Measurements from ENCODE around the gene KIRREL2. TPM values are rescaled to one million over a fixed set of nuclear protein-coding genes. Genes with fewer than 3 reads are reported as not detected.

KIRREL2 gene
- total and polyA plus RNA-seq, 11 donors, result 0.77 TPM; not detected in 10

DNA sequence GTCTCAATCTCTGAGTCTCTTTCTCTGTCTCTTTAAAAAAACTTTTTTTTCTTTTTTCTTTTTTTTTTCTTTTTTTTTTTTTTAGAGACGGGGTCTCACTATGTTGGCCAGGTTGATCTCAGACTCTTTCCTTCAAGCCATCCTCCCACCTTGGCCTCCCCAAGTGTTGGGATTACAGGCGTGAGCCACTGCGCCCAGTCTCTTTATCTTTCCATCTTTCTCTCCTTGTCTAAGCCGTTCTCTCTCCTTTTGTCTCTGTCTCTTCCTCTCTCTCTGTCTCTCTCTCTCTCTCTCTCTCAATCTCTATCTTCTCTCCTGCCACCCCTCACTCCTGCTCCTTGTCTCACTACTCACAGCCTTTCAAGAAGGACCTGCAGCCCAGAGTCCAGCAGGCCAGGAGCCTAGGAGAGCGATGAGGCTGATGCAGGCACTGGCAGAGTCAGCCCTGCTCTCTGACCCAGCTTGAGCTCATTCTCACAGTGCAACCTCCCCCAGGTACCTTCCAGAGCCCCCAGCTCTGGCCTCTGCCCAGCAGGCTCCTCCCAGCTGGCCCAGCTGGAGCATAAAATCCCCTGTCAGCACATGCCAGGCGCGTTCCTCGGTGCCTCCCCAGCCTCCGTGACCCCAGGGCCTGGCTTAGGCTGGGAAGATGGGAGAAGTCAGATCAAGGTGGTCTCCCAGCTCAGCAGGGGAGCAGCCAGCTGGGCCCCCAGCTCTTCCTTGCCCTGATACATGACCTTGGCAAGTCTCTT, 4.5 kb upstream of the KIRREL2 start, which contains the start of gene NPHS1:
NPHS1 (minus strand) TSS at position 476 of the 752 bp plus-strand sequence. CDS start 667 bp downstream, outside the sequence.
- Histone ChIP-seq H3K9me3 (no peaks in the 10 kb centered on the region), H3K36me3 (no peaks in the 10 kb centered on the region), H3K4me3 (no peak within 1 kb of the TSS), H3K4me1 (peaks cover 0 to 15% (median 11%) of the 10 kb centered on the region in 12 donors), H3K27me3 (peaks cover 24 to 97% (median 63%) of the 10 kb centered on the region in 9 donors), H3K27ac (no peak within 1 kb of the TSS)
- DNase-seq (no peak), ATAC-seq (no peak)
- 42 to 52% (median 47%) methylated on average over 9 of the region's 9 CpGs for WGBS, 4 donors
- intact Hi-C loops (cut with DNase I), result no loop called here
- TF ChIP-seq POLR2A (IDR thresholded peaks at IDR 0.05), result no peak
- TF ChIP-seq, protein P1, sequence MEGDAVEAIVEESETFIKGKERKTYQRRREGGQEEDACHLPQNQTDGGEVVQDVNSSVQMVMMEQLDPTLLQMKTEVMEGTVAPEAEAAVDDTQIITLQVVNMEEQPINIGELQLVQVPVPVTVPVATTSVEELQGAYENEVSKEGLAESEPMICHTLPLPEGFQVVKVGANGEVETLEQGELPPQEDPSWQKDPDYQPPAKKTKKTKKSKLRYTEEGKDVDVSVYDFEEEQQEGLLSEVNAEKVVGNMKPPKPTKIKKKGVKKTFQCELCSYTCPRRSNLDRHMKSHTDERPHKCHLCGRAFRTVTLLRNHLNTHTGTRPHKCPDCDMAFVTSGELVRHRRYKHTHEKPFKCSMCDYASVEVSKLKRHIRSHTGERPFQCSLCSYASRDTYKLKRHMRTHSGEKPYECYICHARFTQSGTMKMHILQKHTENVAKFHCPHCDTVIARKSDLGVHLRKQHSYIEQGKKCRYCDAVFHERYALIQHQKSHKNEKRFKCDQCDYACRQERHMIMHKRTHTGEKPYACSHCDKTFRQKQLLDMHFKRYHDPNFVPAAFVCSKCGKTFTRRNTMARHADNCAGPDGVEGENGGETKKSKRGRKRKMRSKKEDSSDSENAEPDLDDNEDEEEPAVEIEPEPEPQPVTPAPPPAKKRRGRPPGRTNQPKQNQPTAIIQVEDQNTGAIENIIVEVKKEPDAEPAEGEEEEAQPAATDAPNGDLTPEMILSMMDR (IDR thresholded peaks at IDR 0.05), result no peak

DNA sequence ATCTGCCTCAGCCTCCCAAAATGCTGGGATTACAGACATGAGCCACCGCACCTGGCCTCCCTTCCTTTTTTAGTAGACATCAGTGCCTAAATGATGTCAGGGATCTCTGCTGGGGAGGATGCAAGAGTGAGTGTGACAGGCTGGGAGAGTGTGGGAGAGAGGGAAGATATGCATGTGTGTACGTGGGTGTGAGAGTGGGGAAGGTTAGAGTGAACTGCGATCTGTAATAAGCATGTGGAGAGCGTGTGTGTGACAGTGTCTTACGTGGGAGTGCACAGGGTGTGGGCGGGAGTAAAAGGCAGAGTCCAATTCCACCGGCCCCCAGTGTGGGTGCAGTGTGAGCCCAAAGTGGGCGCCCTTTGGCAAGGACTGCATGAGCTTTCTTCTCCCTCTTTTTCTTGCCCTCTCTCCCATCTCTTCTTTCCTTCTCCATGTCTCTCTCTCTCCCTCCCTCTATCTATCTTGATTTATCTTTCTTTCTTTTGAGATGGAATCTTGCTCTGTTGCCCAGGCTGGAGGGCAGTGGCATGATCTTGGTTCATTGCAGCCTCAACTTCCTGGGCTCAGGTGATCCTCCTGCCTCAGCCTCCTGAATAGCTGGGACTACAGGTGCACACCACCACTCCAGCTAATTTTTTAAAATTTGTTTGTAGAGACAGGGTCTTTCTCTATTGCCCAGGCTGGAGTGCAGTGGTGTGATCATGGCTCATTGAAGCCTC, 3.5 kb upstream of the KIRREL2 start:
- 48 to 72% (median 66%) methylated on average over 8 of the region's 8 CpGs for WGBS, 4 donors
- peaks cover 22 to 95% (median 66%) of the 10 kb centered on the region in 9 donors for H3K27me3 ChIP-seq
- DNase-seq, result no peak
- no peaks in the 10 kb centered on the region for H3K36me3 ChIP-seq
- H3K4me3 ChIP-seq, result no peak overlapping the region
- ATAC-seq, result no peak
- intact Hi-C loops (cut with DNase I), result no loop called here
- no peak overlapping the region for H3K27ac ChIP-seq
- H3K4me1 ChIP-seq, result peaks cover 0 to 17% (median 11%) of the 10 kb centered on the region in 12 donors
- TF ChIP-seq, protein P1 (IDR thresholded peaks at IDR 0.05), result no peak
- TF ChIP-seq POLR2A (IDR thresholded peaks at IDR 0.05), result no peak
- no peaks in the 10 kb centered on the region for H3K9me3 ChIP-seq

DNA sequence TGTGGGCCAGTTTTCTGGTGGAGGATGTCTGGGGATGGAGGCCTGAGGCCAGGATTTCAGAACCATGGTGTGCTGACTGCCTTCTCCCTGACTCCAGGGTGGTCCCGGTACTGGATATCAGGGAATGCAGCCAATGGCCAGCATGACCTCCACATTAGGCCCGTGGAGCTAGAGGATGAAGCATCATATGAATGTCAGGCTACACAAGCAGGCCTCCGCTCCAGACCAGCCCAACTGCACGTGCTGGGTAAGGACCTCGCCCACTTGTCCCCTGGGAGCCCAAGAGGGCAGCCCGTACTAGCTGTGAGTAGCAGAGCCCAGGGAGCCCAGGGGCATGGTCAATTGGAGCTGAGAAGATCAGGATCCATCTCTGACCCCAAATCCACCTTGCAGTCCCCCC, 1.6 kb downstream of the KIRREL2 start:
- H3K4me1 ChIP-seq, result peaks cover 0 to 22% (median 11%) of the 10 kb centered on the region in 12 donors
- DNase-seq (no peak), ATAC-seq (no peak)
- H3K36me3 ChIP-seq, result no peaks in the 10 kb centered on the region
- no peak overlapping the region for H3K27ac ChIP-seq
- intact Hi-C loops (cut with DNase I), result no loop called here
- WGBS, 4 donors, result 70 to 87% (median 80%) methylated on average over 2 to 6 of the region's 6 CpGs
- no peaks in the 10 kb centered on the region for H3K9me3 ChIP-seq
- H3K27me3 ChIP-seq, result peaks cover 32 to 97% (median 64%) of the 10 kb centered on the region in 9 donors
- no peak overlapping the region for H3K4me3 ChIP-seq
- no peak for TF ChIP-seq POLR2A (IDR thresholded peaks at IDR 0.05)
- TF ChIP-seq, protein P1 (IDR thresholded peaks at IDR 0.05), result no peak

DNA sequence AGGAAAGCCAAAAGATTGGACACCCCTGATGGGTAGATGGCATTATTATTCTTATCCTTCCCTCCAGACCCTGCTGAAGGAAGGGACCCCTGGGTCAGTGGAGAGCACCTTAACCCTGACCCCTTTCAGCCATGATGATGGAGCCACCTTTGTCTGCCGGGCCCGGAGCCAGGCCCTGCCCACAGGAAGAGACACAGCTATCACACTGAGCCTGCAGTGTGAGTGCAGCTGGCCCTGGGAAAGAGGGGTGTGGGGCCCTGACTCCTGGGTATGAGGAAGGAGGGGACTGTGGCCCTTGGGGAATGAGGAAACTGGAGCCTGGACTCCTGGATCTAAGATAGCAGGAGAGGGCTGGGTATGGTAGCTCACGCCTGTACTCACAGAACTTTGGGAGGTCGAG, 2.7 kb downstream of the KIRREL2 start:
- Histone ChIP-seq H3K27me3 (peaks cover 27 to 95% (median 65%) of the 10 kb centered on the region in 9 donors), H3K9me3 (no peaks in the 10 kb centered on the region), H3K4me3 (no peak overlapping the region), H3K27ac (no peak overlapping the region), H3K36me3 (no peaks in the 10 kb centered on the region), H3K4me1 (peaks cover 0 to 22% (median 11%) of the 10 kb centered on the region in 12 donors)
- WGBS, 4 donors, result 63 to 72% (median 67%) methylated on average over 4 of the region's 4 CpGs
- TF ChIP-seq, protein P1 (IDR thresholded peaks at IDR 0.05), result no peak
- no peak for DNase-seq
- no peak for ATAC-seq
- intact Hi-C loops (cut with DNase I), result no loop called here
